Hepatic stellate cell (primary cell): ENCODE results near the gene SLC25A44.
"Not testable (repeated sequence)": the region's sequence is repeated elsewhere in the genome, so short reads cannot be mapped to it uniquely, and the experiment has no call there.

Experiments
- DNase-seq: peaks from one replicate; pipeline ENCODE4 v3.0.0; 2011; ENCODE audit warnings: low spot score

SLC25A44 gene

GRCh38 chr1:156204686-156205085, 10.8 kb downstream of the SLC25A44 start:
- no peak for DNase-seq

- DNase-seq = no peak
Observed at GRCh38 chr1:156211243-156211642, 17.3 kb downstream of the SLC25A44 start.

- DNase-seq = no peak
Observed at GRCh38 chr1:156212130-156212529, 18.2 kb downstream of the SLC25A44 start.

- DNase-seq = peak; percentile 100
Observed at GRCh38 chr1:156212833-156213643, 19.1 kb downstream of the SLC25A44 start, which contains the start of gene PMF1. PMF1 (plus strand) TSS chr1:156213007; CDS start chr1:156213016, 9 bp downstream.

- no peak for DNase-seq
Observed at GRCh38 chr1:156213644-156213966, 19.7 kb downstream of the SLC25A44 start.

- DNase-seq = peak; percentile 28
Observed at GRCh38 chr1:156214024-156214748, 20.3 kb downstream of the SLC25A44 start.

- DNase-seq = not testable (repeated sequence)
Observed at GRCh38 chr1:156216361-156217086, 22.6 kb downstream of the SLC25A44 start.

- no peak for DNase-seq
Observed at GRCh38 chr1:156217871-156218270, 24.0 kb downstream of the SLC25A44 start.

GRCh38 chr1:156220226-156220625, 26.3 kb downstream of the SLC25A44 start:
- DNase-seq = no peak

- no peak for DNase-seq
Observed at GRCh38 chr1:156221986-156222692, 28.2 kb downstream of the SLC25A44 start.

- DNase-seq = no peak
Observed at GRCh38 chr1:156225677-156226014, 31.7 kb downstream of the SLC25A44 start.

GRCh38 chr1:156226116-156226538, 32.2 kb downstream of the SLC25A44 start:
- DNase-seq = no peak

- no peak for DNase-seq
Observed at GRCh38 chr1:156226782-156227181, 32.9 kb downstream of the SLC25A44 start.

GRCh38 chr1:156228501-156228900, 34.6 kb downstream of the SLC25A44 start:
- no peak for DNase-seq

GRCh38 chr1:156229809-156230472, 36.0 kb downstream of the SLC25A44 start:
- DNase-seq = no peak

- DNase-seq = no peak
Observed at GRCh38 chr1:156230473-156230837, 36.6 kb downstream of the SLC25A44 start.

- DNase-seq = no peak
Observed at GRCh38 chr1:156232201-156232894, 38.4 kb downstream of the SLC25A44 start.

GRCh38 chr1:156233426-156234127, 39.7 kb downstream of the SLC25A44 start:
- peak; percentile 84 for DNase-seq

GRCh38 chr1:156236164-156236563, 42.3 kb downstream of the SLC25A44 start:
- DNase-seq = no peak

- DNase-seq = no peak
Observed at GRCh38 chr1:156238248-156238647, 44.3 kb downstream of the SLC25A44 start.
